ENCODE measurements around the gene HOXC10.

The HOXC10 gene

GRCh38 chr12:53978477-53979356 is 6.2 kb upstream of the HOXC10 start:
- Histone ChIP-seq H3K4me3 (replicated peaks; ENCODE audit: insufficient read depth, low read length) (no peak overlapping the region), H3K27ac (replicated peaks) (no peak overlapping the region), H3K27me3 (ENCODE audit: insufficient read depth, poor library complexity, severe bottlenecking) (peaks cover 68% of the 10 kb centered on the region)
- DNase-seq (ENCODE audit: low read depth in 1 of 2, low spot score in 1 of 2): no peak
- TF ChIP-seq POLR2AphosphoS5 (IDR thresholded peaks at IDR 0.05; ENCODE audit: low read depth) (no peak), REST (IDR thresholded peaks at IDR 0.05; ENCODE audit: insufficient replicate concordance, low read depth) (no peak), GABPA (IDR thresholded peaks at IDR 0.05; ENCODE audit: low read depth) (no peak), SPI1 (IDR thresholded peaks at IDR 0.05; ENCODE audit: borderline replicate concordance, low read depth) (no peak), CTCF (IDR thresholded peaks at IDR 0.05; ENCODE audit: insufficient read depth, low read length) (no peak)

- Histone ChIP-seq H3K27ac (replicated peaks) (no peak overlapping the region), H3K4me3 (replicated peaks; ENCODE audit: insufficient read depth, low read length) (no peak overlapping the region), H3K27me3 (ENCODE audit: insufficient read depth, poor library complexity, severe bottlenecking) (peaks cover 57% of the 10 kb centered on the region)
- no peak for DNase-seq (ENCODE audit: low read depth in 1 of 2, low spot score in 1 of 2)
- TF ChIP-seq GABPA (IDR thresholded peaks at IDR 0.05; ENCODE audit: low read depth) (no peak), POLR2AphosphoS5 (IDR thresholded peaks at IDR 0.05; ENCODE audit: low read depth) (no peak), REST (IDR thresholded peaks at IDR 0.05; ENCODE audit: insufficient replicate concordance, low read depth) (no peak), SPI1 (IDR thresholded peaks at IDR 0.05; ENCODE audit: borderline replicate concordance, low read depth) (no peak), CTCF (IDR thresholded peaks at IDR 0.05; ENCODE audit: insufficient read depth, low read length) (no peak)
These were observed 4.7 kb upstream of the HOXC10 start for GRCh38 chr12:53980104-53980801.

GRCh38 chr12:53980802-53981496 is 4.0 kb upstream of the HOXC10 start:
- Histone ChIP-seq H3K4me3 (replicated peaks; ENCODE audit: insufficient read depth, low read length) (no peak overlapping the region), H3K27ac (replicated peaks) (no peak overlapping the region), H3K27me3 (ENCODE audit: insufficient read depth, poor library complexity, severe bottlenecking) (peaks cover 57% of the 10 kb centered on the region)
- no peak for DNase-seq (ENCODE audit: low read depth in 1 of 2, low spot score in 1 of 2)
- TF ChIP-seq SPI1 (IDR thresholded peaks at IDR 0.05; ENCODE audit: borderline replicate concordance, low read depth) (no peak), CTCF (IDR thresholded peaks at IDR 0.05; ENCODE audit: insufficient read depth, low read length) (no peak), POLR2AphosphoS5 (IDR thresholded peaks at IDR 0.05; ENCODE audit: low read depth) (no peak), REST (IDR thresholded peaks at IDR 0.05; ENCODE audit: insufficient replicate concordance, low read depth) (no peak), GABPA (IDR thresholded peaks at IDR 0.05; ENCODE audit: low read depth) (no peak)
